Liver (tissue), 9 donors: ENCODE data around the gene CUX1. TPM values are rescaled to one million over a fixed set of nuclear protein-coding genes. Genes with fewer than 3 reads are reported as not detected.

Experiments
- DNase-seq: peaks from one replicate; pipeline ENCODE4 v3.0.0-alpha.2; 2017; ENCODE audit warnings: low spot score
- H3K27ac ChIP-seq, 2 donors: one replicate each; pipeline ENCODE4 v1.7.0; 2013; ENCODE audit warnings: inconsistent platforms in 2 of 2, low read length in 2 of 2, control low read depth in 1 of 2, low read depth in 1 of 2, mild to moderate bottlenecking in 1 of 2
- H3K27me3 ChIP-seq, 4 donors: one replicate each; pipeline versions ENCODE4 v1.6.1 to v1.7.0; 2013; ENCODE audit warnings: low read length in 3 of 4, inconsistent platforms in 1 of 4, mild to moderate bottlenecking in 1 of 4, moderate library complexity in 1 of 4; ENCODE audit not compliant: control insufficient read depth in 4 of 4, insufficient read depth in 4 of 4
- H3K36me3 ChIP-seq, 4 donors: one replicate each; pipeline versions ENCODE4 v1.6.1 to v1.7.0; 2013; ENCODE audit warnings: low read length in 3 of 4, mild to moderate bottlenecking in 3 of 4, low read depth in 1 of 4, moderate library complexity in 1 of 4; ENCODE audit not compliant: control insufficient read depth in 4 of 4, insufficient read depth in 3 of 4
- H3K4me1 ChIP-seq, 4 donors: one replicate each; pipeline versions ENCODE4 v1.6.1 to v1.7.0; 2013; ENCODE audit warnings: low read length in 3 of 4, mild to moderate bottlenecking in 3 of 4, moderate library complexity in 1 of 4; ENCODE audit not compliant: control insufficient read depth in 4 of 4, insufficient read depth in 4 of 4
- H3K4me3 ChIP-seq, 3 donors: one replicate each; pipeline versions ENCODE4 v1.6.1 to v1.7.0; 2013; ENCODE audit warnings: low read length in 3 of 3, control low read depth in 1 of 3, low read depth in 1 of 3, mild to moderate bottlenecking in 1 of 3
- H3K9ac ChIP-seq, 2 donors: one replicate each; pipeline ENCODE4 v1.7.0; 2013; ENCODE audit warnings: low read length in 2 of 2, mild to moderate bottlenecking in 2 of 2, moderate library complexity in 2 of 2, control low read depth in 1 of 2, low read depth in 1 of 2
- H3K9me3 ChIP-seq, 4 donors: one replicate each; pipeline versions ENCODE4 v1.6.1 to v1.7.0; 2013; ENCODE audit warnings: low read length in 3 of 4; ENCODE audit not compliant: control insufficient read depth in 4 of 4
- ATF3 ChIP-seq: IDR thresholded peaks from 2 replicates; pipeline ENCODE4 v1.6.1; 2016; ENCODE audit warnings: antibody characterized with exemption
- CTCF ChIP-seq: fragments of 150-350 bp; IDR thresholded peaks from 2 replicates; pipeline ENCODE4 v1.5.1; 2017; ENCODE audit warnings: improper control_type of control experiment, low read depth, low read length; ENCODE audit not compliant: missing input control
- EGR1 ChIP-seq, 2 donors: IDR thresholded peaks; 2 replicates each; pipeline ENCODE4 v1.6.1; 2016 to 2018; ENCODE audit warnings: antibody characterized with exemption in 2 of 2, low read depth in 2 of 2
- FOXA1 ChIP-seq: IDR thresholded peaks from 2 replicates; pipeline ENCODE4 v1.6.1; 2016; ENCODE audit warnings: antibody characterized with exemption
- FOXA2 ChIP-seq: IDR thresholded peaks from 2 replicates; pipeline ENCODE4 v1.6.1; 2016; ENCODE audit warnings: antibody characterized with exemption
- GABPA ChIP-seq, 2 donors: IDR thresholded peaks in 1 of 2; conservative IDR thresholded peaks in 1 of 2; 2 replicates each; pipeline ENCODE4 v1.6.1; 2016; ENCODE audit warnings: antibody characterized with exemption in 2 of 2, mild to moderate bottlenecking in 1 of 2, moderate library complexity in 1 of 2
- HNF4A ChIP-seq, 2 donors: conservative IDR thresholded peaks; 2 replicates each; pipeline ENCODE4 v1.6.1; 2016; ENCODE audit warnings: antibody characterized with exemption in 2 of 2, mild to moderate bottlenecking in 2 of 2
- HNF4G ChIP-seq: IDR thresholded peaks from 2 replicates; pipeline ENCODE4 v1.6.1; 2016; ENCODE audit warnings: antibody characterized with exemption
- JUND ChIP-seq, 2 donors: IDR thresholded peaks; 2 replicates each; pipeline ENCODE4 v1.6.1; 2016; ENCODE audit warnings: antibody characterized with exemption in 2 of 2
- MAX ChIP-seq: IDR thresholded peaks from 2 replicates; pipeline ENCODE4 v1.6.1; 2016; ENCODE audit warnings: antibody characterized with exemption
- NR2F2 ChIP-seq: IDR thresholded peaks from 2 replicates; pipeline ENCODE4 v1.6.1; 2016; ENCODE audit warnings: antibody characterized with exemption
- RAD21 ChIP-seq, 2 donors: IDR thresholded peaks; 2 replicates each; pipeline ENCODE4 v1.6.1; 2016; ENCODE audit warnings: antibody characterized with exemption in 2 of 2, mild to moderate bottlenecking in 2 of 2
- REST ChIP-seq: IDR thresholded peaks from 2 replicates; pipeline ENCODE4 v1.6.1; 2016; ENCODE audit warnings: antibody characterized with exemption, mild to moderate bottlenecking
- RXRA ChIP-seq, 2 donors: IDR thresholded peaks; 2 replicates each; pipeline ENCODE4 v1.6.1; 2017 to 2018; ENCODE audit warnings: antibody characterized with exemption in 2 of 2, mild to moderate bottlenecking in 1 of 2
- SP1 ChIP-seq: IDR thresholded peaks from 2 replicates; pipeline ENCODE4 v1.6.1; 2018; ENCODE audit warnings: antibody characterized with exemption, mild to moderate bottlenecking
- TAF1 ChIP-seq: conservative IDR thresholded peaks from 2 replicates; pipeline ENCODE4 v1.6.1; 2016; ENCODE audit warnings: antibody characterized with exemption, mild to moderate bottlenecking
- YY1 ChIP-seq: IDR thresholded peaks from 2 replicates; pipeline ENCODE4 v1.6.1; 2016; ENCODE audit warnings: antibody characterized with exemption, mild to moderate bottlenecking
- ZBTB33 ChIP-seq: IDR thresholded peaks from 2 replicates; pipeline ENCODE4 v1.6.1; 2016; ENCODE audit warnings: antibody characterized with exemption
- whole genome bisulfite sequencing: extraction: QIAGEN DNeasy Blood & Tissue Kit; methylation state at CpG from one replicate; pipeline ENCODE4 v1.1.7; 2013; 5-methylcytosine and 5-hydroxymethylcytosine counted together
- polyA plus RNA-seq, 2 donors: library from polyadenylated mRNA; stranded (reverse) in 1 of 2; unstranded in 1 of 2; fragments of 200-250 nt in 1 of 2; fragments of >200 nt in 1 of 2; fragmentation: Nextera tagmentation in 1 of 2; extraction: Ambion mirVana in 1 of 2; gene quantifications; one replicate each; pipeline versions ENCODE4 v1.2.1 to v1.2.3, GENCODE V29; 2013 to 2015
- total RNA-seq, 2 donors: library from RNA; depleted of rRNA; stranded (reverse); fragments of >200 nt; gene quantifications; one replicate each; pipeline ENCODE4 v1.2.3, GENCODE V29; 2014
- donor health status: healthy.
- donor health status: healthy.
- donor health status: healthy.
- donor health status: healthy.
- donor health status: healthy.

CUX1 gene
- total and polyA plus RNA-seq, 4 donors = 18.6 to 40.6 (median 21.4) TPM

GRCh38 chr7:102079140-102080018 is 262.0 kb downstream of the CUX1 start:
- whole genome bisulfite sequencing = 92% methylated on average over 24 of the region's 24 CpGs
- Histone ChIP-seq H3K27me3 (no peaks in the 10 kb centered on the region), H3K4me3 (no peak overlapping the region), H3K27ac (no peak overlapping the region), H3K9ac (no peak overlapping the region), H3K9me3 (no peaks in the 10 kb centered on the region), H3K36me3 (peaks cover 0 to 7% (median 4%) of the 10 kb centered on the region in 4 donors), H3K4me1 (no peaks in the 10 kb centered on the region)
- TF ChIP-seq TAF1 (no peak), MAX (no peak), HNF4A (conservative IDR thresholded peaks at IDR 0.05) (no peak), YY1 (no peak), FOXA2 (no peak), FOXA1 (no peak), JUND (IDR thresholded peaks at IDR 0.05) (no peak), CTCF (no peak), EGR1 (IDR thresholded peaks at IDR 0.05; ENCODE audit: low read depth in 2 of 2) (no peak), ATF3 (no peak), NR2F2 (no peak)
- no peak for DNase-seq

- TF ChIP-seq ZBTB33 (no peak), HNF4G (no peak), YY1 (no peak), REST (no peak), EGR1 (IDR thresholded peaks at IDR 0.05; ENCODE audit: low read depth in 2 of 2) (no peak), NR2F2 (no peak), CTCF (no peak), HNF4A (conservative IDR thresholded peaks at IDR 0.05) (no peak), FOXA1 (no peak), GABPA (IDR thresholded peaks at IDR 0.05 in 1 of 2, conservative IDR thresholded peaks at IDR 0.05 in 1 of 2) (no peak), FOXA2 (no peak), TAF1 (no peak), SP1 (no peak), RXRA (IDR thresholded peaks at IDR 0.05) (no peak), JUND (IDR thresholded peaks at IDR 0.05) (no peak), RAD21 (IDR thresholded peaks at IDR 0.05) (no peak), ATF3 (no peak)
- no peaks in the 10 kb centered on the region for H3K4me1 ChIP-seq
- H3K9me3 ChIP-seq = no peaks in the 10 kb centered on the region
- H3K9ac ChIP-seq = no peak overlapping the region
- H3K27me3 ChIP-seq = no peaks in the 10 kb centered on the region
- H3K27ac ChIP-seq = no peak overlapping the region
- WGBS = 96% methylated on average over 17 of the region's 17 CpGs
- no peak overlapping the region for H3K4me3 ChIP-seq
- no peak for DNase-seq
- peaks cover 0 to 7% (median 4%) of the 10 kb centered on the region in 4 donors for H3K36me3 ChIP-seq
Observed at GRCh38 chr7:102080019-102080433, 262.6 kb downstream of the CUX1 start.
